GM19455 (cell line): ENCODE measurements around the gene CTNS.

ENCODE experiments used
- ATAC-seq: cut with Tn5 transposase; IDR thresholded peaks from one replicate; pipeline ENCODE4 v1.9.1; 2021; ENCODE audit not compliant: unreplicated experiment

Gene CTNS

GRCh38 chr17:3657874-3658783, 21.6 kb downstream of the CTNS start:
- no peak for ATAC-seq

GRCh38 chr17:3658784-3659449, 22.4 kb downstream of the CTNS start:
- ATAC-seq: no peak

DNA sequence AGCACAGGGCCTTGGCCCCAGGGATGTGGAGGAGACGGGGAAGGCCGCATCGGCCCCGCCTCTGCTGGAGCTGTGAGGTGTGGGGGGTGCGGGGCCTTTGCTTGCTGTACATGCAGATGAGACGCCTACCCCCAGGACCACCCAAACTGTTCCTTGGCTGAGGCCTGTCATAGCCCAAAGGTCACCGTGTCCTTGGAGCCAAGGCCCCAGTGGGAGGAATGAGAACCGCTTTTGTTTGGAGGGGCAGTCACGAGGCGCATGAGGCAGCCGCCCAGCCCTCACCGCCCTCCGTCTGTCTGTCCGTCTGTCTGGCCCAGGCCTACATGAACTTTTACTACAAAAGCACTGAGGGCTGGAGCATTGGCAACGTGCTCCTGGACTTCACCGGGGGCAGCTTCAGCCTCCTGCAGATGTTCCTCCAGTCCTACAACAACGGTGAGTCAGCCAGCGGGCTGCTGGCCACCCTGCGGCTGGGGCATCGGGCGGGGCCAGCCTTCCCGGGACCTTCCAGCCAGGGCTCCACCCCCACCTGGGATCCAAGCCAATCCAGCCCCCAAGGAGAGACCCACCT, 23.1 kb downstream of the CTNS start:
- no peak for ATAC-seq

- no peak for ATAC-seq
Observed at GRCh38 chr17:3660311-3660891, 23.8 kb downstream of the CTNS start.

- ATAC-seq: no peak
Observed at GRCh38 chr17:3663102-3664011, 26.8 kb downstream of the CTNS start.

- ATAC-seq: no peak
Observed at GRCh38 chr17:3665834-3666233, 29.3 kb downstream of the CTNS start.

DNA sequence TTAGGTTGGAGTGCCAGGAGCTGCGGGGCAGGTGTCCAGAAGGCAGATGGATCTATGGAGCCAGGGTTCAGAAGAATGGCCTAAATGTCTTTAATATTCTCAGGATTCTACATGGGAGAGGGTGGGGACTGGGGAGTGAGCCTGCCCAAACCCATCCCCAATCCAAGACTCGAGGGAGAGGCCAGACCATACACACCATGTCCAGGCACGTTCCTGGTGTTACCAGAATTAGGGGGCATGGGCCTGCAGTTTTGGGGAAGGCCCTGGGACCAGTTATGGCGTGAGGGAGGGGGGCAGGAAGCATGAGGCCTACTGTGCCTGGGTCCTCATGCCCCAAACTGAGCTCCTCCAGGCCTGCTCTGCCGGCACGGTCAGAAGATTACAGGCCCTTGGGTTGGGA, 30.0 kb downstream of the CTNS start:
- ATAC-seq: no peak

- peak; percentile 18 for ATAC-seq
Observed at GRCh38 chr17:3667366-3668278, 31.1 kb downstream of the CTNS start.

DNA sequence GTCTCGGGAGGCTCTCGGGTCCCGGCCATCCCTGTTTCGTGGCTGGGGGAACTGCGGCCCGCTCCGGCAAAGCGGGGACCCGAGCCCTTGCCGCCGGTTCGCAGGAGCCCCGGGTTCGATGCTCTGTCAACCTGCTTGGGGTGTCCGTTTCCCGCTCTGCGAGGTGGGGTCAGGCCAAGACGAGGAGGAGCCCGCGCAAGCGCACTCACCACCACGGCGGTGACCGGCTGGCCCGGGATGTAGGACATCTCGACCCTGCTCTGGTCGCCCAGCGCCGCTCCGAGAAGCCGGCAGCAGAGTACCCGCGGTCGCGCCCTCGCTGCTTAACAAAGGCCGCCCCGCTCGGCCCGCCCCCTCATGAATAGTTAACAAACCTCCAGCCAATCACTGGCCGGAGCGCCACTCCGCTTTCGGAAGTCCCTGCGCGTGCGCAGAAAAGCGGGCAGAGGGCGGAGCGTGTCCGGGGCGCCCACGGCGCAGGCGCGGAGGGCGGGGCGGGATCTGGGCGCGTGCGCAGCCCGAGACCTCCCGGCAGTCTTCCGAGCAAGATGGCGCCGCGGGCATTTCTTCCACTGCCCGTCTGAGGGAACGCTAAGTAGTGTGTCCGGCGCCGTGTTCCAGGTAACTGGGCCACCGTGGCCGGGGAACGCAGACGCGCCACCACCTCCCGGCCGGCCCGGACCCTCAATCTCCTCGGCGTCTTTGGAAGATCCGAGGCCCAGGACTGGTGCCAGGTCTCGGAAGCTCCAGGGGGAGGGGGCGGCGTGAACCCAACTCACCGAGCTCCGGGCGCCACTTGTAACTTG, 31.9 kb downstream of the CTNS start, which contains the start of the genes EMC6 and TAX1BP3:
EMC6 (plus strand) TSS at position 534 of the 806 bp plus-strand sequence. CDS start 335 bp downstream, outside the sequence.
TAX1BP3 (minus strand) TSS at position 300 of the 806 bp plus-strand sequence; CDS start at position 248, 52 bp downstream.
- peak; percentile 80 for ATAC-seq

GRCh38 chr17:3669085-3669347, 32.5 kb downstream of the CTNS start:
- peak; percentile 6 for ATAC-seq

- ATAC-seq: no peak
Observed at GRCh38 chr17:3669548-3669947, 33.0 kb downstream of the CTNS start.

GRCh38 chr17:3672571-3672970, 36.0 kb downstream of the CTNS start:
- no peak for ATAC-seq

DNA sequence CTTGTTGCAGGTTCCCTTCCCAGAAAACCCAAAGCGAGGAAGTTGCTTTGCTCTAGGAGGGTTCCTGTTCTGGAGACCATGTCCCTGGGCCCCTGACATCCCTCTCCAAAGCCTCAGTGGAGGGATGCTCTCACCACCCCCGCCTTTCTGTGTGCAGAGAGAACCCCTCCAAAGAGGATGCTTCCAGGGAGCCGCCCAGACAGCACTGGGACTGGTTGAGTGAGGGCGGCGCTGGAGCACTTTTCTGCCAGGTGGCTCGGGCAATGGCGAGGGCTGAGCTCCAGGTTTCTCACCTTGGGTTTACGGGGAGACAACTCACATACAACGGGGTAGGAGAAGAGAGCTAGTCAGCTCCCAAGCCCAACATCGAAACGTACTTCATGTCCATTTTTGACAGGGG, 39.3 kb downstream of the CTNS start:
- no peak for ATAC-seq

GRCh38 chr17:3678095-3678820, 41.7 kb downstream of the CTNS start:
- no peak for ATAC-seq

GRCh38 chr17:3678821-3679530, 42.4 kb downstream of the CTNS start:
- ATAC-seq: no peak

DNA sequence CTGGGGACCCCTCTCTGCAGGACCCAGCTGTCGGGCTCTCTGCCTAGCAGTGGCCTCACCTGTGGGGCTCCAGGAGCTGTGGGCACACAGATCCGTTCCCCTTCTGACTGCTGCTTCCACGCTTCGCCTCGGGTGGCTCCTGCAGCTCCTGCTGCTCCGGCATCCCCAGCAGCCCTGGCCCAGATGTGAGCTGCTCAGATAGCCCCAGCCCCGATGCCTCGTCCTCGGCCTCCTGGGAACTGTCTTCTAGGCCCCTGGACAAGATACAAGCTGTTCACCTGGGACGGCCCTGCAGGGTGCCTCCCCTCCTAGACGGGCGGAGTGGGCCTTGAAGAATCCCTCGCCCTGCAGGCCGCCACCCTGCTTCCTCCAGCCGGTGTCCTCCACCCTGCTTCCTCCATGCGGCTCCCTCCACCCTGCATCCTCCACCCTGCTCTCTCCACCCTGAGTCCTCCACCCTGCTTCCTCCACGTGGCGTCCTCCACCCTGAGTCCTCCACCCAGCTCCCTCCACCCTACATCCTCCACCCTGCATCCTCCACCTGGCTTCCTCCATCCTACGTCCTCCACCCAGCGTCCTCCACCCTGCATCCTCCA, 43.1 kb downstream of the CTNS start:
- ATAC-seq: no peak

GRCh38 chr17:3681057-3681456, 44.5 kb downstream of the CTNS start:
- ATAC-seq: no peak
